Natural killer cell (primary cell): Measurements from ENCODE around the gene DUSP2. TPM values are rescaled to one million over a fixed set of nuclear protein-coding genes. Genes with fewer than 3 reads are reported as not detected.

Experiments used
- ATAC-seq, 3 donors: fragments of 150-1000 bp in 2 of 3; fragments of 200-7000 bp in 1 of 3; cut with Tn5 transposase; 1 replicate in 1 of 3; 2 replicates in 2 of 3; pipeline ENCODE4 v1.10.0; 2021; ENCODE audit warnings: mild to moderate bottlenecking in 2 of 3, moderate library complexity in 2 of 3
- DNase-seq, 2 donors: peaks; one replicate each; pipeline versions ENCODE4 v3.0.0 to v3.0.0-alpha.2; 2013 to 2021; ENCODE audit warnings: mixed read lengths in 1 of 2
- H3K27ac ChIP-seq: one replicate; pipeline ENCODE4 v1.5.1; 2013; ENCODE audit warnings: mild to moderate bottlenecking, low read length
- H3K27me3 ChIP-seq: one replicate; pipeline ENCODE4 v1.6.1; 2013; ENCODE audit warnings: low read length; ENCODE audit not compliant: control insufficient read depth, insufficient read depth
- H3K36me3 ChIP-seq: one replicate; pipeline ENCODE4 v1.6.1; 2013; ENCODE audit warnings: low read length; ENCODE audit not compliant: control insufficient read depth, insufficient read depth
- H3K4me1 ChIP-seq: one replicate; pipeline ENCODE4 v1.6.1; 2013; ENCODE audit warnings: low read length; ENCODE audit not compliant: control insufficient read depth, insufficient read depth
- H3K4me3 ChIP-seq: one replicate; pipeline ENCODE4 v1.5.1; 2013; ENCODE audit warnings: low read length
- H3K9me3 ChIP-seq: one replicate; pipeline ENCODE4 v1.6.1; 2013; ENCODE audit warnings: low read length; ENCODE audit not compliant: control insufficient read depth, insufficient read depth
- H3K27ac Mint-ChIP-seq, 2 donors: one replicate each; pipeline ENCODE4 v1.8.0; 2022; ENCODE audit warnings: mild to moderate bottlenecking in 2 of 2, mixed read lengths in 2 of 2, moderate library complexity in 1 of 2
- H3K27me3 Mint-ChIP-seq, 2 donors: one replicate each; pipeline ENCODE4 v1.8.0; 2022; ENCODE audit warnings: low read depth in 2 of 2, mixed read lengths in 2 of 2
- H3K36me3 Mint-ChIP-seq: one replicate; pipeline ENCODE4 v1.8.0; 2022; ENCODE audit warnings: mixed read lengths
- H3K4me1 Mint-ChIP-seq, 2 donors: one replicate each; pipeline ENCODE4 v1.8.0; 2022; ENCODE audit warnings: mixed read lengths in 2 of 2
- H3K4me3 Mint-ChIP-seq: one replicate; pipeline ENCODE4 v1.8.0; 2022; ENCODE audit warnings: mild to moderate bottlenecking, moderate library complexity, mixed read lengths
- H3K9me3 Mint-ChIP-seq, 2 donors: one replicate each; pipeline ENCODE4 v1.8.0; 2022; ENCODE audit warnings: mixed read lengths in 2 of 2
- CTCF ChIP-seq: fragments of 200-600 bp; IDR thresholded peaks from one replicate; pipeline ENCODE4 v1.8.0; 2022; ENCODE audit warnings: antibody characterized with exemption
- WGBS: methylation state at CpG from one replicate; pipeline ENCODE4 v1.1.7; 2013; ENCODE audit warnings: missing lambda C conversion rate; ENCODE audit not compliant: insufficient coverage; 5-methylcytosine and 5-hydroxymethylcytosine counted together
- intact Hi-C: fragments of 100-400 bp; cut with micrococcal nuclease; formaldehyde crosslinking; loops from one replicate; pipeline ENCODE4 v1.14.2; 2022
- total RNA-seq, 4 donors: library from RNA; stranded (reverse); fragments of 120-200 nt in 1 of 4; gene quantifications; one replicate each; pipeline versions ENCODE4 v1.2.3 to v1.2.4, GENCODE V29; 2013 to 2022

The DUSP2 gene
- total RNA-seq, 3 donors from 2014 or later (not counting 1 experiment from before 2014, with no cell fraction given) = 300 to 564 (median 432) TPM

- no peak overlapping the region for H3K4me3 ChIP-seq
- DNase-seq (peak in 1 of 2 donors; percentile 4), ATAC-seq (no peak)
- no peaks in the 10 kb centered on the region for H3K9me3 Mint-ChIP-seq
- WGBS = 94% methylated on average over 16 of the region's 16 CpGs
- H3K27ac Mint-ChIP-seq = peak overlapping the region in 1 of 2 donors; percentile 51
- H3K36me3 ChIP-seq = no peaks in the 10 kb centered on the region
- H3K4me1 Mint-ChIP-seq = peaks cover 8 to 50% of the 10 kb centered on the region in 2 donors
- H3K9me3 ChIP-seq = no peaks in the 10 kb centered on the region
- no peaks in the 10 kb centered on the region for H3K27me3 Mint-ChIP-seq
- peaks cover 55% of the 10 kb centered on the region for H3K4me1 ChIP-seq
- no peaks in the 10 kb centered on the region for H3K36me3 Mint-ChIP-seq
- no peak overlapping the region for H3K4me3 Mint-ChIP-seq
- H3K27ac ChIP-seq = no peak overlapping the region
- no peak for TF ChIP-seq CTCF
- intact Hi-C loops = no loop called here
- no peaks in the 10 kb centered on the region for H3K27me3 ChIP-seq
Measured at GRCh38 chr2:96154506-96155380, 9.5 kb upstream of the DUSP2 start.

GRCh38 chr2:96153991-96154431 is 8.8 kb upstream of the DUSP2 start:
- Histone ChIP-seq H3K27me3 (no peaks in the 10 kb centered on the region), H3K4me3 (no peak overlapping the region), H3K27ac (no peak overlapping the region), H3K36me3 (no peaks in the 10 kb centered on the region), H3K4me1 (peaks cover 51% of the 10 kb centered on the region), H3K9me3 (no peaks in the 10 kb centered on the region)
- 86% methylated on average over 7 of the region's 7 CpGs for WGBS
- H3K27ac Mint-ChIP-seq = peak overlapping the region in 1 of 2 donors; percentile 71
- H3K4me1 Mint-ChIP-seq = peaks cover under 1 to 45% of the 10 kb centered on the region in 2 donors
- H3K27me3 Mint-ChIP-seq = no peaks in the 10 kb centered on the region
- H3K9me3 Mint-ChIP-seq = no peaks in the 10 kb centered on the region
- H3K36me3 Mint-ChIP-seq = no peaks in the 10 kb centered on the region
- ATAC-seq = no peak
- intact Hi-C loops = no loop called here
- no peak for TF ChIP-seq CTCF
- H3K4me3 Mint-ChIP-seq = no peak overlapping the region
- DNase-seq = peak in 1 of 2 donors; percentile 9

- no peak for TF ChIP-seq CTCF
- Mint-ChIP-seq H3K36me3 (no peaks in the 10 kb centered on the region), H3K9me3 (no peaks in the 10 kb centered on the region), H3K4me1 (peaks cover 4 to 48% of the 10 kb centered on the region in 2 donors), H3K27me3 (no peaks in the 10 kb centered on the region), H3K4me3 (no peak overlapping the region), H3K27ac (peak overlapping the region in 1 of 2 donors; percentile 71)
- WGBS = 95% methylated on average over 7 of the region's 7 CpGs
- intact Hi-C loops = no loop called here
- Histone ChIP-seq H3K27me3 (no peaks in the 10 kb centered on the region), H3K9me3 (no peaks in the 10 kb centered on the region), H3K27ac (no peak overlapping the region), H3K4me1 (peaks cover 50% of the 10 kb centered on the region), H3K36me3 (no peaks in the 10 kb centered on the region), H3K4me3 (no peak overlapping the region)
- ATAC-seq (no peak), DNase-seq (peak in 1 of 2 donors; percentile 17)
Measured at GRCh38 chr2:96153291-96153713, 8.1 kb upstream of the DUSP2 start.
